GM19397 (cell line): ENCODE results near the gene FGF22.
"Not testable (repeated sequence)": the region's sequence is repeated elsewhere in the genome, so short reads cannot be mapped to it uniquely, and the experiment has no call there.

Experiments used
- ATAC-seq: cut with Tn5 transposase; IDR thresholded peaks from one replicate; pipeline ENCODE4 v1.9.1; 2021; ENCODE audit warnings: mild to moderate bottlenecking, moderate library complexity; ENCODE audit not compliant: unreplicated experiment

Gene FGF22

DNA sequence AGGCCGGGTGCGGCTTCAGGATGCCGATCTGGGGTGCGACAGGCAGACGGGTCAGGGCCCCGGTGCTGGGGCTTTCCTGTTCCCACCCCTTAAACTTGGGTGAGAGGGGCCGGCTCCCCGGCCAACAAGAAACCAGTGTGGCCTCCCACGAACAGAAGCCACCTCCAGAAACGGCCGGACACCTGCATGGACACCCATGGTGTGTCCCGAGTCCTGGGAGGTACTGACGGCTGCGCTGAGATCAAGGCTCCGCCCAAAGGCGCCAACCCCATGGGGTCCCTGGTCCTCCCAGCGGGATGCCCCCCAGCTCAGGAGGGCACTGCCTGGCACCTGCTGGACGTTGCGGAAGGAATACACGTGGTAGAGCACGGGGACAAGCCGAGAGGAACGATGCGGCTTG, 17.9 kb upstream of the FGF22 start:
- ATAC-seq, result no peak

DNA sequence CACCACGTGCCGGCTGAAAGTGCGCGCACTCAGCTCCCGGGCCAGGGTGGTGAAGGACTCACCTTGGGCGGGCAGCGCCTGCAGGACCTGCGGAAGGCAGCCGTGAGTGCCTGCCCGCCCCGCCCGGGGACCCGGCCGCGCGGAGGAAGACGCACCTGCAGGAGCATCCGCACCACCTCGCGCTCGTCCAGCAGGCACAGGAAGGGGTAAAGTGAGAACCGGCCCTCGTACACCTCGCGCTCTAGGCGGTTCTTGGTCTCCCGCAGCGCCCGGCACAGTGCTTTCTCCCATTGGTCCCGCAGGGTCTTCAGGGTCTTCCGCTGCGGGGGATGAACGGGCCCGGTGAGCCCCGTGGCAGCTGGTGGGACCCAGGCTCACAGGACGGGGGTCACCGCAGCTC, 17.0 kb upstream of the FGF22 start:
- no peak for ATAC-seq

DNA sequence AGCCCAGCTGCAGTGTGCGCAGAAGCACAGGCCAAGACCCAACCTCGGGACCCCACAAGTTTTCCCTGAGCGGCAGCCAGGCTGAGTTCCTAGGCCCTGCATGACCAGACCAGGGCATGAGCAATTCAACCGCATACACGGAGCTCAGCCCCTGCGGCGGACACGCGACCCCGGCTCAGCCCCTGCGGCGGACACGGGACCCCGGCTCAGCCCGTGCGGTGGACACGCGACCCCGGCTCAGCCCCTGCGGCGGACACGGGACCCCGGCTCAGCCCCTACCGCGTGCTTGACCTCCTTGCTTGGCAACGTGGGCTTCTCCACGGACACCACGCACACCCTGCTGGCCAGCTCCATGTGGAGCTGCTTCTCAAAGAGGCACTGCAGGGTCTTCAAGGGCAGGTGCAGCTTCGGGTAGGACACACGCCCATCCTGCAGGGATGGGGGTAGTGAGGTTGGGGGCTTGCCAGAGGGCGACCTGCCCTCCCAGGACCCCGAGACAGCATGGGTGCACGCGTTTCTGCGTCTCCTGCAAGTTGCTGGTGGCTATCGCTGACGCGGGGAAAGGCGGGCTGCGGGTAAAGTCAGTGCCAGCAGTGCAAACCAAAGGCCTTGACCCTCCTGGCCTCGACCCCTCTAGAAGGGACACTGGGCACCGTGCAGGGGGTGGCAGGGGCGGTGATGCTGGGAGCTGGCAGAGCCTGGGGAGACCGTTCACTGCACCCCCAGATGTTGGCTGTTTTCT, 16.3 kb upstream of the FGF22 start:
- ATAC-seq, result no peak

DNA sequence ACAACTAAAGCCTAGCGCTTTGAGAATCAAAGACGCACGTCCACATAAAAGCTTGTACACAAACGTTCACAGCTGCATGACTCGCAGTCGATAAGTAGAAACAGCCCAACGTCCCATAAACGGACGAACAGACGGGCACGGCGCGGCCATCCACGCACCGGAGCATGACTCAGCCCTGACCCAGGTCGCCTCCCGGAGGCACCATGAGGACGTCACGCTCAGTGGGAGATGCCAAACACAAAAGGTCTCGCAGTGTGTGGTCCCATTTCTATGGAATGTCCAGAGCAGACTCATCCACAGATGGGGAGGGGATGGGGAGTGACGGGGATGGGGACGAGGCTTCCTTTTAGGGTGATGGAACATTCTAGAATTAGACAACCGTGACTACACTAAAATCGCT, 15.7 kb upstream of the FGF22 start:
- no peak for ATAC-seq

DNA sequence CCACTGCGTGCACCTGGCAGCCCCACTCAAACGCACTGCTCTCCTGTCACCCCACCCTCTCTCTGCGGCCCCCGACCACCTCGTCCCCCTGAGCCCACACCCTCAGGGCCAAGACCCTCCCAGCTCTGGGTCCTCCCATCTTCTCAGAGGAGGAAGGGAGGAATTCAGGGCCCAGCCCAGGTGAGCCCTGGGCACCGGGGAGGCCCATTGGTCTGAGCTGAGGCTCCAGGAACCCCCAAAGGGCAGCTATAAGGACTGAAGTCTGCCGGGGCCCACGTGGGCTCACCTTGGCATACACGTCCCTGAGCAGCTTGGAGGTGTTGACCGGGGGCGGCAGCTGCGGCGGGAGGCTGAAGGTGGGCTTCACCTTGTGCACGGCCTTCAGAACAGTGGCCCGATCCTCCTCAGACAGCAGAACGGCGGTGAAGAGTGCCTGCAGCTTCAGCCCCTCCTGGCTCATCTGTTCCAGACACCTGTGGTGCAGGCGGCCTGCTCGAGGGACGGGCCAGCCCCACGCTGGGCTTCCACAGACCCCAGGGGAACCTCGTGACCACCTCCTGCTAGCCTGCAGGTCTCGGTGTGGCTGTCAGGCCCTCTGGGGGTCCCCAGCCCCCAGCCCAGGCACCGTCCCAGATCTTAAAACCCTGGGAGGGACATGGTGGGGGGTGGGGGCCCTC, 15.1 kb upstream of the FGF22 start:
- ATAC-seq, result no peak

DNA sequence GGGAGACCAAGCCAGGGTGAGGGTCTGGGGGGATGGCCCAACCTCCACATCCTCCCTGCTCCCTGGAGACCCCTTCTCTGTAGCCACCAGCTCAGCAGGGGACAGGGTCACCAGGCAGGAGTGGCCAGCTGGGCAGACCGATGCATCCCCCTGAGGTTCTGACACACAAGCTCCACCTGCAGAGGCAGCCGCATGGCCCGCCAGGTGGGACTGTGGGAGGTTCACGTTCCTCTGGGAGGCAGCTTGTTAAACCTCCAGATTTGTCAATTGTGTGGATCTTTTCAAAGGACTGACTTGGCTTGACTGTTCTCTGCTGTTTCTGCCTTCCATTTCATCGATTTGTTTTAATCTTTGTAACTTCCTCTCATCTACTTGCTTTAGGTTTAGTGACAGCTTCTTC, 14.4 kb upstream of the FGF22 start:
- no peak for ATAC-seq

DNA sequence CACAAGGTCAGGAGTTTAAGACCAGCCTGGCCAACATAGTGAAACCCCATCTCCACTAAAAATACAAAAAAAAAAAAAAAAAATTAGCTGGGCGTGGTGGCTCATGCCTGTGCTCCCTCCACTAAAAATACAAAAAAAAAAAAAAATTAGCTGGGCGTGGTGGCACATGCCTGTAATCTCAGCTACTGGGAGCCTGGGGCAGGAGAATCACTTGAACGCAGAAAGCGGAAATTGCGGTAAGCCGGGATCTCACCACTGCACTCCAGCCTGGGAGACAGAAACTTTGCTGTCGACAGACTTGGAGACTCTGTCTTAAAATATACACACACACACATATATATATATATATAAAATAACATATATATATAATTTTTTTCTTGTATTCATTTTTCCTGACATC, 13.1 kb upstream of the FGF22 start:
- not testable (repeated sequence) for ATAC-seq

DNA sequence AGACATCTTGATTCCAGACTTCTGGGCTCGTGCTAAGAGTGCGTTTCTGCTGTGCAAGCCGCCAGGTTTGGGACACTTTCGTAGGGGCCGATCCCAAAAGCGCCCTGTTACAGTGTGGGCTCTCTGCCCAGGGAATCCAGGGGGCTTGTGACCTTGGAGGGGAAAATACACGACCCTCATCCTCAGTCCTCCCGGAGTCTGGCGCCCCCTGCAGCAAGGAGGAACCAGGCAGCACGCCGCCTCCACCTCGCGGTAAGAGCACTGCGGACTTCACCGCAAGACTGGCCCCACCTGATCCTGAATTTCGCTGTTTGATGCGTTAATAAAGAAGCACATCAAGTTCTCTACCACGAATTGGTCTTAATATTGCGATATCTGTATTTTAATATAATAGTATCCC, 11.5 kb upstream of the FGF22 start:
- no peak for ATAC-seq

DNA sequence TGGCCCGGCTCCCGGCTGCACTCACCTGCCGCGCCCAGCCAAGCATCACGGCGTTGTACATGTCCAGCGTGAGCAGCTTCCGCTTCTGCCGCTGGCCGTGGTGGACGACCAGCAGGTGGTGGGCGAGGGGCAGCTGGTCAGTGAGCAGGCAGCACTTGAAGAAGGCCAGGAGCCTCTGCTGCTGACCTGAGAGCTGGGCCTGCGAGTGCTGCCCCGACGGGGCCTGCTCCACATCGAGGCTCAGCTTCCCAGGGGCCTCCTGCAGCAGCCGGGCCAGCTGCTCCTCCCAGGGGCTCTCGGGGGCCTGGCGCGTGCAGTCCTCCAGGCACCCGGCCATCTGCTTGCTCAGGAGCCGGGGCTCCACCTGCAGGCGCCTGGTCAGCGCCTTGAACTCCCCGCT, 10.2 kb upstream of the FGF22 start:
- not testable (repeated sequence) for ATAC-seq

DNA sequence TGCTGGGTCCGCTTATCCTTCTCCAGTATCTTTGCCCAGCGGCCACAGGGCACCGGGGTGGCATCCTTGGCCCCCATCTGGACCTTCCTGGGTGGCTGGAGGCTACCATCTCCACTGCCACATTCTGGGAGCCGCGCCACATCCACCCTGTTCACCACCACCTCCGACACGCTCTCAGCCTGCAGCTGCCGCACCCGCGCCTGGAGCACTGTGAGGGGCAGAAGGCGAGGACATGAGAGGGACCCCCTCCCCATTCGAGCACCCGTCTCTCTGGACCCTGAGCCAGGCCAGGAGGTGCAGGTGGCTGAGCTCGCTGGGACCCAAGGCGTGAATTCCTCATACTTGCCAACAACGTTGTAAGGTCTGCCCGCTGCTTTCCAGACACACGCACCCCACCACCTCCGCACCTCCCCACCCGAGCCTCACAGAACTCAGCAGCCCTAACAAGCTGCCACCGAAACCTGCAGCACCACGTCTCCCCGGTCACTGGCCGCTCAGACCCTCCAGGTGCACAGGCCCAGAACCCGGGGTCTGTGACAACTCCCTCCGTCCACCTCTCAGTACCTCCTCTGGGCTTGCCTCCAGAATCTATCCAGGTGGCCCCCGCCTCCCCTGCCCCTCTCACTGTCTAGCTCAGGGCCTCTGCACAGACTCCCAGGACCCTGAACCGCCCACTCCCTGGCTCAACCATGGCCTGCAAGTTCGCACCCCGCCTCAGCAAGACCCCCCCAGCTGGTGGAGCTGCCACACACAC, 9.5 kb upstream of the FGF22 start:
- ATAC-seq, result no peak

DNA sequence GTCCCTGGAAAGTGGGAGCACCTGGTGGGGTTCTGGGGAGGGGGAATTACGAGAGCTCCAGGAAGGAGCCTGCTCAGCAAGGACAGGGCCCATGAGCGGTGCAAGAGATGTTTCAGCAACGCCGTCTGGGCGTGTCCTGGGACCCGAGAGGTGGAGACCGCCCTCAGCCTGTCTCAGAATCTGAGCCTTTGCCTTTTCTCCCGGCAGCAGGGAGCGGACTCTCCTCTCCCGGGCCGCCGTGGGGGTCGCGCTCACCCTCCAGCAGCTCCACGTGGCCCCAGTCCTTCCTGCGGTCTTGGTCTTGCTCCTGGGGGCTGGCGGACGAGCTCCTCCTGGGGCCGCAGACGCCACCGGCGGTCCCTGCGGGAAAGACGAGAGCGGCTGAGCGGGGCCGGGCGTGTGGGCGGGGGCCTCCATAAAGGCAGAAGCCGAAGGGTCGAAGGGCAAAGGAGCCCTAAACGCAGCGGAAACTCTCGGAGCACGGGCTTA, 7.1 kb upstream of the FGF22 start:
- ATAC-seq, result peak; percentile 17

DNA sequence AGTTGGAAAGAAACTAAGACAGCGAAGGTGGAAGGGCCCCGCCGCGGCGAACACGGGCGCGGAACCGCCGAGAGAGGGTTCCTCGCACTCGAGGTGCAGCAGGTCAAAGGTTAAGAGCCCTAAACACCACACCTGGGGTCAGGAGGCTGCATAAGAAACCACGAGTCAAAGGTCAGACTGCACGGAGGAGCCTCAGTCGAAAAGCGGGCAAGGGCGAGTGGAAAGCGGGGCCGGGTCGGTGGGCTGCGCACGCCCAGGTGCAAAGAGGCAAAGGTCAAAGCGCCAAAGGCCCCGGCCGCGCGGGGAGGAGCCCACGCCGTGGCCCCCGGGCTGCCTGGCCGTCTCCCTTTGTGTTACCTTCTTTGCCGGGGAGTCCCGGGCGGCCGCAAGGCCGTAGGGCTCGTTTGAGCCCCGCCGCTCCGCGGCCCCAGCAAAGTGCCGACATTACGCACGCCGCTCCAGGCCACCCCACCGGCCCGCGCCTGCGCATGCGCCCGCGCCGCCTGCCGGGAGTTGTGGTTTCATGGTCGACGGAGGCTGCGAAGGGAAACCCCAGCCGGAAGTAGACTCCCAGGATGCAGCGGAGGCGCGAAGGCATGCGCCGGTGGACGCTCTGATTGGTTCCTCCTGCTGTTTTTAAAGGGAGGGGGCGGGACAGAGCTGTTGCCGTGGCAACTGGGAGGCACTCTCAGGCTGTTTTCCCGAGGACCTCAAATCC, 6.5 kb upstream of the FGF22 start, which contains the start of gene POLRMT:
Gene POLRMT (minus strand): TSS at position 470 of the 718 bp plus-strand sequence. CDS start 25 bp downstream, at position 445.
- peak; percentile 82 for ATAC-seq

DNA sequence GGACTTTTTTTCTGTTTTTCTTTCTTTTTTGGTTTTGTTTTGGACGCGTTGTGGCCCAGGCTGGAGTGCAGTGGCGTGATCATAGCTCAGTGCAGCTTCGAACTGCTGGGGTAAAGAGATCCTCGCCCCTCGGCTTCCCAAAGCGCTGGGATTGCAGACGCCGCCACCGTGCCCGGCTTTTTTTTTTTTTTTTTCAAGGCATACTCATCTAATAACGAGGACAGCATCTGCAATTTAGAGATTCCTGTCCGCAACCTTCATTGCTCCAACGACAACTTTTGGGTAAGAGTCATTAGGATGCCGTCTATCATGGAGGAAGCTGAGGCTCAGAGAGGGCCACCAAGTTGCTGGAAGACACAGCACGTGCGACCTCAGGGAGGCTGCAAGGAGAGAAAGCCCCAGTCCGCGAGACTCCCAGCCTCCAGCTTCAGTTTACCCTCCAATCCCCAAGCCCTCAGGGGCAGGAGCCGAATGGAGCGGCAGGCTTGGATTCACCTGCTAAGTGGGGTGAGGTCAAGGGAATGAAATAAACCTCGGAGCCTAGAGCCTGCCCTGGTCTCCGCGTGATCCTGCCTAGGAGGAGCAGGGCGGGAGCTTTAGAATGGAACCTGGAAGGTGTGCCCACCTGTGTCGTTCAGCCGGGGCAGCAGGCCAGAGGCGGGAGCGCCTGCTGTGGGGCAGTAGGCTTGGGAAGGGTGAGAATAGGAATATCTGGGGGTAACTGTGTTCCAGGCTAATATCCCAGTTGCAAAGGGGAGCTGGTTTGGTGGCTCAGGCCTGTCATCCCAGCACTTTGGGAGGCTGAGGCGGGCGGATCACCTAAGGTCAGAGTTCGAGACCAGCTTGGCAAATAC, 5.7 kb upstream of the FGF22 start:
- no peak for ATAC-seq

DNA sequence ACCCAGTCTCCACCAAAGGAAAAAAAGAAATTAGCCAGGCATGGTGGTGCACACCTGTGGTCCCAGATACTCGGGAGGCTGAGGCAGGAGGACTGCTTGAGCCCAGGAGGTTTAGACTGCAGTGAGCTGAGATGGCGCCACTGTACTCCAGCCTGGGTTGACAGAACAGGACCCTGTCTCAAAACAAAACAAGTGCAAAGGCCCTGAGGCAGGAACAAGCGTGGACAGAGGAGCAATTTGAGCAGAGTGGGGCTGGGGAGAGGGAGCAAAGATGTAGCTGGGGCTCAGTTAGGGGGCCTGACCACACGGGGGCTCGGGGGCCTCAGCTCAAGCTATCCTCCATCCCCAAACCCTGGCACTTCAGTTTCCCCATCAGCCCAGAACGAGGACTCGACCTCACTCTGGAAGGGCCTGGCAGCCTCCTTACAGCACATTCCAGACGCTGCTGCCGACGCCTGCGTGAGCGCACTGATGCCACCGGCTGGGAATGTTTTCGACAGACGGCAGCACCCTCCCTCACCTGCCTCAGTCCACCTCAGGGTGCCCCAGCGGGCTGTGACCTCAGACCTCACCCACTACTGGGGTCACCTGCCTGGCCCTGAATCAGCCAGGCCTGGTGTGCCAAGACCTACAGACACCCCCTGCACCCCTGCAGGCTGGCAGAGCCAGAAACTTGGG, 4.6 kb upstream of the FGF22 start:
- no peak for ATAC-seq

DNA sequence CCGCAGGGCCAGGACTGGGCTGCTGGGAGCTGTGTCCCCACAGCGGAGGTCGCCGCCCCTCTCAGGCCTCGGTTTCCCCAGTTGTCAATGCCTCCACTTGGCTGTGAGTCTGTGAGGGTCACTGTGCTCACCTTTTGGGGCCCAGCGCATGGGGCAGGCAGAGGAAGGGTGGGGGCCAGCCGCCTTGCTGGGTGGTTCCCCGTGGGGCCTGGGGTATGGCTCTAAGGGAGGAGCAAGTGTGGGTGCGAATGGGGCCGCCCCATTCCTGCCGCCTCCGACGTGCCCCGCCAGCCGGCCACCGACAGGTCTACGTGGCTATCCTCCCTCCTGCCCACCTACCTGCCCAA, 800 bp upstream of the FGF22 start:
- ATAC-seq, result no peak

DNA sequence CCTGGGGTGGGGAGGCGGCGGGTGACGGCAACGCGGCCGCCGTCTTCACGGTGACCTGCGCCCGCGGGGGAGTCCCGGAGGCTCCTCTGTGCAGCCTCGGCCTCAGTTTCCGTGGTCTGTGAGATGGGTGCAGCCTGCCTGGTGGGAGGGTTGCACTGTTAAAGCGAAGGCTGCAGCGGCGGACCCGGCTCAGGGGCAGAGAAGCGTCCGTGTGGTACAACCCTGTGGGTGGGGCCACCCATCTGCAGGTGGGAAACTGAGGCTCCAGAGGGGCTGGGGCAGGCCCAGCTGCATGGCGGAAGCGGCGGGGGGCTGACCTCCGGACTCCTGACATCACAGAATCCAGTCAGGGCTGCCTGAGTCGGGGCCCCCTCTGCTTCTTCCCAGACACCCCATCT, 481 bp downstream of the FGF22 start:
- ATAC-seq, result no peak

DNA sequence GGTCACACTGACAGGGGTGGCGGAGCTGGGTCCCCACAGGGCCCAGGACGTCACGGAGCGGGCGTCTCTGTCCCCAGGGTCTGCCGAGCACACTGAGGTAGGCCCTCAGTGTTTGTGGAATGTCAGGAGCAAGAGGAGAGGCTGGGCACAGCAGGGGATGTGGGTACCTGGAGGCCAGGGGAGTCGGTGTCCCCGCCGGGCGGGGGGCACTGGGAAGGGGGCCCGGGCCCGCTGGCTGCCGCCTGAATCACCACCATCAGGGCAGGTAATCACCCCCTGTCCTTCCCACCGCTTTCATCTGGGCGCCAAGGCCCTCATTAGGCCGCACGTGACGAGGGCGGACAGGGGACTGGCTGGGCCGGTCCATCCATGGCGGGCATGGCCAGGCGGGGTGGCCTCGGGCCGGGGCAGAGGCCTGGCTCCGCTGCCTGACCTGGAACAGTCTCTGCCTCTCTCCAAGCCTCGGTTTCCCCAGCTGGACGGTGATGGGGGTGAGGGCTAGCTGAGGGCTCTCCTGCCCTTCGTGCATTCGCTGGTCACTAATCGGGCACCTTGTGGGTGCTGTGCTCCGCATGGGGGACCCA, 1.0 kb downstream of the FGF22 start:
- no peak for ATAC-seq

DNA sequence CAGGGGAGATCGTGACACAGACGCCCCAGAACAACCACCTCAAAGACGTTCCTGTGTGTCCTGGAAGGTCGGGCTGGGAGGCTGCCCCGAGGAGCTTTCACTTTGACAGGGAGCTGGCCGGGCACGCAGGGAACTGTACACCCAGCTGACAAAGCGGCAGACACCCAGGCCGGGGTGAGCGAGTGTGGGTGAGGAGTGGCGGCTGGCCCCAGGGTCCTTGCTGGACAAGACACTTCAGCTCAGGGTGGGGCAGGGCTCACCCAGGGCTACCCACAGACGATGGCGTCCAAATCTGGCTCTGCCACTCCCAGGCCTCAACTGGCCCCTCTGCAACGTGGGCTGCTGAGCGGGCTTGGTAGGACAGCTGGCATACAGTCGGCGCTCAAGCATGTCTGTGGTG, 2.0 kb downstream of the FGF22 start:
- no peak for ATAC-seq
